ENCODE results near the gene MECR.

DNA sequence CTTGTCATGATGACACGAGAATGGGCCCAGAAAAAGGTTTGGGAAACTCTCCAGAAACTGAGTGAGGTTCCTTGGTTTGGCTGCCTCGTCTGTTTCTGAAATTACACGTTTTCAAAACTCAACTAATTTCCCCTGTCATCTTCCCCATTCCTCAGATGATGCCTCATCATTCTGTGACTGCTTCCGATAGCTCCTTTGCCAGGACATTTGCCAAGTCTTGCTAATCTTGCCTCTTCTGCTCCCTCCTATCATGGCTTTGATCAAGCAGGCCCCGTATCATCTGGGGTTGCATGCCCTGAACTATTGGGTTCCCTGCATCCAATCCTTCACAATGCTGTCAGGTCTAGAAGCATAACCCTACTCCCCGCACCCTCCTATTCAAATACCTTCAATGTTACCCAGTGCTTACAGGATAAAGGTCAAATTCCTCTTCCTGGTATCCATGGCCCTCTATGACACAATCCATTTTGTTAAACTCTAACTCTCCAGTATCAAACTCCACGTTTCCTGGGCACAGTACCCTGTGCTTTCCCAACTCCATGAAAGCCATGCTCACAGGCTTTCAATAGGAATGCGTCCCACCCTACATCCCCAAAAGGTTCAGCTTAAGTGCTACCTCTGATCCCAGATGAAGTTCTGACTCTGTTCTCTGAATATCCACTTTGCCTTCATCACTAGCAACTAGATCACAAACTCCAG lies 84.8 kb downstream of the MECR start:
- TF ChIP-seq, protein P1, sequence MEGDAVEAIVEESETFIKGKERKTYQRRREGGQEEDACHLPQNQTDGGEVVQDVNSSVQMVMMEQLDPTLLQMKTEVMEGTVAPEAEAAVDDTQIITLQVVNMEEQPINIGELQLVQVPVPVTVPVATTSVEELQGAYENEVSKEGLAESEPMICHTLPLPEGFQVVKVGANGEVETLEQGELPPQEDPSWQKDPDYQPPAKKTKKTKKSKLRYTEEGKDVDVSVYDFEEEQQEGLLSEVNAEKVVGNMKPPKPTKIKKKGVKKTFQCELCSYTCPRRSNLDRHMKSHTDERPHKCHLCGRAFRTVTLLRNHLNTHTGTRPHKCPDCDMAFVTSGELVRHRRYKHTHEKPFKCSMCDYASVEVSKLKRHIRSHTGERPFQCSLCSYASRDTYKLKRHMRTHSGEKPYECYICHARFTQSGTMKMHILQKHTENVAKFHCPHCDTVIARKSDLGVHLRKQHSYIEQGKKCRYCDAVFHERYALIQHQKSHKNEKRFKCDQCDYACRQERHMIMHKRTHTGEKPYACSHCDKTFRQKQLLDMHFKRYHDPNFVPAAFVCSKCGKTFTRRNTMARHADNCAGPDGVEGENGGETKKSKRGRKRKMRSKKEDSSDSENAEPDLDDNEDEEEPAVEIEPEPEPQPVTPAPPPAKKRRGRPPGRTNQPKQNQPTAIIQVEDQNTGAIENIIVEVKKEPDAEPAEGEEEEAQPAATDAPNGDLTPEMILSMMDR (IDR thresholded peaks at IDR 0.05), result no peak
- TF ChIP-seq POLR2A (IDR thresholded peaks at IDR 0.05), result no peak
